ENCODE measurements around the gene MTMR10.

MTMR10 gene, protein sequence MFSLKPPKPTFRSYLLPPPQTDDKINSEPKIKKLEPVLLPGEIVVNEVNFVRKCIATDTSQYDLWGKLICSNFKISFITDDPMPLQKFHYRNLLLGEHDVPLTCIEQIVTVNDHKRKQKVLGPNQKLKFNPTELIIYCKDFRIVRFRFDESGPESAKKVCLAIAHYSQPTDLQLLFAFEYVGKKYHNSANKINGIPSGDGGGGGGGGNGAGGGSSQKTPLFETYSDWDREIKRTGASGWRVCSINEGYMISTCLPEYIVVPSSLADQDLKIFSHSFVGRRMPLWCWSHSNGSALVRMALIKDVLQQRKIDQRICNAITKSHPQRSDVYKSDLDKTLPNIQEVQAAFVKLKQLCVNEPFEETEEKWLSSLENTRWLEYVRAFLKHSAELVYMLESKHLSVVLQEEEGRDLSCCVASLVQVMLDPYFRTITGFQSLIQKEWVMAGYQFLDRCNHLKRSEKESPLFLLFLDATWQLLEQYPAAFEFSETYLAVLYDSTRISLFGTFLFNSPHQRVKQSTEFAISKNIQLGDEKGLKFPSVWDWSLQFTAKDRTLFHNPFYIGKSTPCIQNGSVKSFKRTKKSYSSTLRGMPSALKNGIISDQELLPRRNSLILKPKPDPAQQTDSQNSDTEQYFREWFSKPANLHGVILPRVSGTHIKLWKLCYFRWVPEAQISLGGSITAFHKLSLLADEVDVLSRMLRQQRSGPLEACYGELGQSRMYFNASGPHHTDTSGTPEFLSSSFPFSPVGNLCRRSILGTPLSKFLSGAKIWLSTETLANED

GRCh38 chr15:30991255-30992235 is at the start of gene MTMR10:
TSS of gene MTMR10 (minus strand) at chr15:30991628. CDS start at chr15:30991506, 122 bp downstream.
- peak in 12 of 14 donors; percentile 65 to 91 (median 83) for DNase-seq

- DNase-seq = no peak
Measured at GRCh38 chr15:31040611-31041010, 49.2 kb upstream of the MTMR10 start.

DNA sequence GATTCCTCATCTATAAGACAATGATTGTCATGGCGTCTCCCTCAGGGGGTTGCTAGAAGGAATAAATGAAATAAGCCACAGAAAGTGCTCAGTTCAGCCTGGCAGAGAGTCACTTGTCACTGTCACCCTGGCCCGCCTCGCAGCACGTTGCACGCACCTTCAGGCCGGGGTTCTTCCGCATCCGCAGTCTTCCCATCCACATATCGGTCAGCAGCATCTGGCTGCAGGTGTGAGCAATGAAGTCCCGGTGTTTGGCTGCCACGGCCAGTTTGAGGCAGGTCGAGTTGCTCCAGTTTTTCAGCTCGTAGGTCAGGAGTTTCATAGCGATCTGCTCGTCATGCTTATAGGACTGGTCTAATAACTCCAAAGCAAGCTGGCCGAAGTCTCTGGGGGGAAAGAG is 48.5 kb upstream of the MTMR10 start:
- DNase-seq = no peak

GRCh38 chr15:31037731-31038477 is 46.5 kb upstream of the MTMR10 start:
- DNase-seq = no peak

DNA sequence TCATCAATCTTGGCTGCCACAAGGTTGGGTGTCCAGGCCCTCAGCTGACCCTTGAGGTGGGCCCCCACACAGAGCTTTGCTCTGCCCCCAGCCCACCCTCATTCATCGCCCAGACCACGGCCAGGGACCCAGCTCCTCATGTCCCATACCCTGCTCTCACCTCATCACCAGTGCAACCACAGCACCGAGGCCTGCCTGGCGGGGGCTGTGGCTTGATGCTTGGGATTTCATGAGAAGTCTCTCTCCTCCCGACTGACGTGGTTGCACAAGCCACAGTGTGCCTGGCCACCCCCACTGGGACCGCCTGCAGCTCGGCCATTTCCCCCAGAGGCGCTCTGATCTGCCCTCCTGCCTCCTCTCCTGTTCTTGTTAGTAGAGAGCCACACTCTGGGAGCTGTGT is 45.4 kb upstream of the MTMR10 start:
- no peak for DNase-seq

- no peak for DNase-seq
Measured at GRCh38 chr15:31035610-31036009, 44.2 kb upstream of the MTMR10 start.

DNA sequence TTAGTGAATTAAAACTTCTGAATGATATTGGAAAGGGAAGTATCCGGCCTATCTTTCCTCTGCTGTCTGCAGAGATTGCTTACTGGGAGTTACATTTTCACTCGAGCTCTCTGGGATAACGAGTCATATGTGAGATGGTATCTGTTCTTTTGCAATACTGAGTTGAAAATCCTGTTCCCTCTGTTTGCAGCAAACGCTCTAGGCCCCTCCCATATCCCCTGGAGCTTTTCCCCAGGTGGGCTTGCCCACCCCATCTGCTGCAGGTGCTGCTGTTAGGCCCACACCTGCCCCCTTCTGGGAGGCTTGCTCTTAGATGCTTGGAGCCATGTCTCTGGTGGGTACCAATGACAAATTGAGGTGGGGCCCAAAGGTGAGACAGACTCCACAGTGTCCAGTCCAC is 42.7 kb upstream of the MTMR10 start:
- DNase-seq = no peak

- no peak for DNase-seq
Measured at GRCh38 chr15:31032961-31033371, 41.5 kb upstream of the MTMR10 start.

GRCh38 chr15:31031471-31032067 is 40.1 kb upstream of the MTMR10 start:
- no peak for DNase-seq

- no peak for DNase-seq
Measured at GRCh38 chr15:31027910-31028578, 36.6 kb upstream of the MTMR10 start.

DNA sequence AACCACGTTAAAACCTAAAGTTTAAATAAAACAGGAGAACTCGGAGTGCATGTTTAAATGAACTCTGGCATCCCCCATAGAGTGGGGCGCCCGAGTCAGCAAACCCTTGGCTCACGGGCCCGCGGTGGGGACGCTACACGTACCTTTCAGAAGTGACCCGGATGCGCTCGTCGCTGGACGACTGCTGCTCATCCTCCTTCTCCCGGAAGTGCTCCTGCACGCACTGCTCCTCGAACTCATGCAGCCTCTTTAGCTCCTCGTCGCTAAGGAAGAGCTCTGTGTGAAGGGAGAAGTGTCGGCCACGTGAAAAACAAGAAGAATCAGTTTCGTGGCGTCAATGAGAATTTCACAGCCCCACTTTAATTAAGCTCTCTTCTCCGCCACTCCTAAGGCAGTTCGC is 34.6 kb upstream of the MTMR10 start:
- no peak for DNase-seq

DNA sequence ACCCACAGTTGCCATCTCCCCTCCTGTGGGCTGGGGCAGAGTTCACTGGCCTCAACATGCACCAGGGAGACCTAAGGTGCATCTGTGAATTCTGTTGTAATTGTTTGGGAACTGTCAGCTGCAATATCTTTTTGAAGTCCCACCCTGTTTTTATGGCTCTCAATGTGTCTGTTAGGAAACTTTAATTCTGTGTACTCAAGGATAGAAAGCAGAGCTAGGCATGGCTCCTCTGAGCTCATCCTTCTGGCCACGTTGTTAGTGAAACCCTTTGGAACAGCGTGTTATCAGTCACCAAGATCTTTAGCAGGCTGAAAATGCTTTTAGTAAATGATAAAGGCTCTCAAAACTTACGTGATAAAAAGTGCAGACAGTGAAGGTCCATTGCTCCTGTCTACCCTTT is 33.6 kb upstream of the MTMR10 start:
- DNase-seq = no peak

DNA sequence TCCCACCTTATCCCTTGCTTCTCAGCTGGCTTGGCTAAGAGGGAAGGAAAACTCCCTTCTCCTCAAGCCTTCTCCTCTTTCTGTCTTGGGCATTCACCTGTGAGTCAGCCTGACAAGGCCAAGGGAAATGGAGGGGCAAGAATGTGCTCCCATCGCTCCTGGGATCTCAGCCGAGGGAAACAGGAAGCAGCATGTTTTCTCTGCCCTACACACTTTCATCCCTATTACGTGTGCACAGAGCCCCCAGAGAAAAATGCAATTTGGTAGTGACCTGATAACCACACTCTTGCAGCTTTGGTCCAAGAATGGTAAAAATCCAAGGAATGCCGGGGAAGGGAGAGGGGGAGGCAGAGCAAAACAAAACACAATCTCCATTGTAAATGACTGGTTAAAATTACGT is 32.9 kb upstream of the MTMR10 start:
- no peak for DNase-seq

GRCh38 chr15:31023841-31024240 is 32.4 kb upstream of the MTMR10 start:
- no peak for DNase-seq

- DNase-seq = no peak
Measured at GRCh38 chr15:31021067-31021665, 29.7 kb upstream of the MTMR10 start.

DNA sequence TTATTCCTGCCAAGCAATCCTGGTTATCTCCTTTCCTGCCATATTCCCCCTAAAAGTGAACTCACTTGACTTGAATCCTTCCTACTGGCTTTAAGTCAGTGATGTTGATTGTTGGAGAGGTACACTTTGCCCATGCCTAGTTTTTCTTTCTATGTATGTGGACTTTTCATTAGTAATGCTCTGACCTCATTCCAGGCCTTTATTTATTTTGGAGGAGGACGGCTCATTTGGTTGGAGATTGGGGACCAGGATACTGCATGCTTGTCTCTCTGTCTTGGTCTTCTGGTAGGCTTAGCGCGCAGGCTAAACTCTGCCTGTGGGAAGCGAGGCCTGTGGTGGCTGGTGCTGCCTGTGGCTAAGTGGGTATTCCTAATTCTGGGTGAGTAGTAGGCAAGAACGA is 29.1 kb upstream of the MTMR10 start:
- no peak for DNase-seq

- DNase-seq = no peak
Measured at GRCh38 chr15:31019986-31020385, 28.6 kb upstream of the MTMR10 start.

DNA sequence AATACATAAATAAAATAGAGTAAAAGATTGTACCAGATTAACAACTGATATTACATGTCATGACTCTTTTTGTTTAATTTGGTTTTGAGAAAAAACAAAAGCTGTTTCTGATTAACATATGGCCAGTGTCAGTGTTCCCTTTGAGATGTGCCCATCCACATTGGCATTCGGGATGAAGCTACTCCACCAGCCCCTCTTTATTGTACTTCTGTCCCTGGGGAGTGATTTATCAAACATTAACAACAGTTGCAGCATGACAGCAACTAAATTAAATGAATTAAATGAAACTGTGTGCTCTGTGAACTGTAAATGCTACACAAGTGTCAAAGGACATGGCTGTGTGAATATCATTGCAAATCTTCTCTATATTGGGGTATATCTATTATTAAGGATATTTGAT is 25.9 kb upstream of the MTMR10 start:
- no peak for DNase-seq

DNA sequence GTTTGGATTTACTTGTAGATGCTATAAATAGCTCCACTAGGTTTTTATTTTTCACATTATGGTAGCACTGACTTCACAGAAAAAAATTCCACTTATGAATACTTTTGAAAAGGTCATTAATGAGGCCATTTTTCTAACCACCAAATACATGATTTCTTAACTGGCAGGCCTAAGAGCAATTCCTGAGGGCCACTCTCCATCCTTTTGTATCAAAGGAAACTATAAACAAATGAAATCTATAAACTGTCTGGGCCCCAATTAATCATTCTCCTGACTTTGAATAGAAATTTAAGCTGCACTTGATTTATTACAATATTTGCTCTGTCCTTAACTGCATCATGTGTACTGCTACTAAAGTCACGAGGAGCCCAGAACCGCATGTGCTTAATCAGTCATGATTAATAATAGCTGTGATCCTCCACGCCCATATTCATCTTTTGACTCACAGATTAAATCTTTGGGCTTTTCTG is 25.1 kb upstream of the MTMR10 start:
- DNase-seq = no peak

GRCh38 chr15:31014608-31014925 is 23.1 kb upstream of the MTMR10 start:
- DNase-seq = no peak
